Ovary (tissue), 9 donors: Measurements from ENCODE around the gene RILPL1. TPM values are rescaled to one million over a fixed set of nuclear protein-coding genes. Genes with fewer than 3 reads are reported as not detected.

ENCODE experiments used
- DNase-seq, 5 donors: peaks; one replicate each; pipeline ENCODE4 v3.0.0-alpha.2; 2019 to 2020
- H3K27ac ChIP-seq, 2 donors: fragments of 200-600 bp; one replicate each; pipeline versions ENCODE4 v1.5.1 to v1.8.0; 2019 to 2022
- H3K27me3 ChIP-seq: fragments of 200-600 bp; one replicate; pipeline ENCODE4 v1.8.0; 2022
- H3K36me3 ChIP-seq: fragments of 200-600 bp; sonication (generic); one replicate; pipeline ENCODE4 v1.5.1; 2019
- H3K4me1 ChIP-seq: one replicate; pipeline ENCODE4 v1.8.1; 2013; ENCODE audit warnings: mild to moderate bottlenecking, moderate library complexity; ENCODE audit not compliant: insufficient read depth
- H3K4me3 ChIP-seq: fragments of 200-600 bp; sonication (generic); one replicate; pipeline ENCODE4 v1.5.1; 2017
- H3K9me3 ChIP-seq, 2 donors: fragments of 200-600 bp in 1 of 2; sonication (generic) in 1 of 2; one replicate each; pipeline versions ENCODE4 v1.5.1 to v1.8.1; 2013 to 2019; ENCODE audit warnings: mild to moderate bottlenecking in 1 of 2, moderate library complexity in 1 of 2
- CTCF ChIP-seq, 3 donors: fragments of 450-650 bp in 2 of 3; fragments of 200-600 bp in 1 of 3; IDR thresholded peaks; one replicate each; pipeline versions ENCODE4 v1.5.1 to v1.8.0; 2016 to 2022; ENCODE audit warnings: antibody characterized with exemption in 3 of 3, mild to moderate bottlenecking in 1 of 3
- EP300 ChIP-seq: sonication (generic); formaldehyde crosslinking; IDR thresholded peaks from one replicate; pipeline ENCODE4 v1.6.1; 2017; ENCODE audit warnings: antibody characterized with exemption
- POLR2A ChIP-seq: fragments of 450-650 bp; IDR thresholded peaks from one replicate; pipeline ENCODE4 v1.6.1; 2017; ENCODE audit warnings: antibody characterized with exemption, mild to moderate bottlenecking, moderate library complexity
- whole genome bisulfite sequencing, 3 donors: extraction: QIAGEN DNeasy Blood & Tissue Kit in 1 of 3; methylation state at CpG; one replicate each; pipeline versions ENCODE4 v1.1.5 to v1.1.7; 2013 to 2017; 5-methylcytosine and 5-hydroxymethylcytosine counted together
- intact Hi-C, 4 donors: fragments of 100-400 bp; cut with DNase I; formaldehyde crosslinking; loops; one replicate each; pipeline versions ENCODE4 v1.11.0 to v1.15.1; 2022 to 2023
- polyA plus RNA-seq, 2 donors: library from polyadenylated mRNA; stranded (reverse); fragments of 200-250 nt in 1 of 2; fragments of 350-450 nt in 1 of 2; fragmentation: Illumina TruSeq in 1 of 2; extraction: RNeasy Lipid Tissue Mini Kit (QIAGEN cat#74804) in 1 of 2; gene quantifications; one replicate each; pipeline ENCODE4 v1.2.3, GENCODE V29; 2013 to 2014
- total RNA-seq, 7 donors: library from RNA; depleted of rRNA in 2 of 7; stranded (reverse); fragments of >200 nt in 2 of 7; fragmentation: NEBNext Ultra II Directional in 3 of 7; extraction: Animal tissue kit (Norgen Biotek cat#: 25700) in 3 of 7; gene quantifications; one replicate each; pipeline versions ENCODE4 v1.1.0 to v1.2.4, GENCODE V29; 2016 to 2023
- donor health status: DM: no; HTN: no; CAD: no; lungs with moderate emphysema.
- donor health status: DM: no; HTN: no; CAD: no.
- donor health status: Bipolar disorder and iron deficiency.
- donor health status: DM: yes; HTN: yes; CAD: no.
- donor health status: DM: no; HTN: no; CAD: no.
- donor health status: DM: yes; HTN: yes; CAD: no.

Gene RILPL1
- total and polyA plus RNA-seq, 9 donors = 9.8 to 25.1 (median 18.9) TPM

DNA sequence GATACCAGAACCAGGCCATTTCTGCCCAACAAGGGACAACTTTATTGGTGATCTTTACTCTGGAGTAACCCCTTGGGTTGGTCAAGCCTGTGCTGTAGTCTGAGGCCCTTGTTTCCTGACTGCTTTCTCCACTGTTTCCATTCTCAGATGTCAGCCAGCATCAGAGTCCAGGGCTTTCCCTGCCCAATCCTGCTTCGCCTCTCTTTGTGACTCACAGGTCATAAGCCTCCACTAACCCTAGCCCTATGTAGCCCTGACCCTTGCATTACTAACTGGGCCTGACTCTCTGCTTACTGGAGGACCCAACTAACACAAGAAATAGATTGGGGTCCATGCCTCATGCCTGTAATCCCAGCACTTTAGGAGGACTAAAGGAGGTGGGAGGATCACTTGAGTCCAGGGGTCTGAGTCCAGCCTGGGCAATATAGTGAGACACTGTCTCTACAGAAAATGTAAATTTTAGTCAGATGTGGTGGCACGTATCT, 84.2 kb downstream of the RILPL1 start:
- intact Hi-C loops = no loop called here
- Histone ChIP-seq H3K4me1 (peaks cover 3% of the 10 kb centered on the region), H3K36me3 (no peaks in the 10 kb centered on the region), H3K27ac (no peak overlapping the region), H3K4me3 (no peak overlapping the region), H3K27me3 (no peaks in the 10 kb centered on the region), H3K9me3 (no peaks in the 10 kb centered on the region)
- TF ChIP-seq CTCF (IDR thresholded peaks at IDR 0.05) (no peak), EP300 (no peak), POLR2A (no peak)
- WGBS, 3 donors = 83 to 91% (median 84%) methylated on average over 2 of the region's 2 CpGs
- DNase-seq = no peak

DNA sequence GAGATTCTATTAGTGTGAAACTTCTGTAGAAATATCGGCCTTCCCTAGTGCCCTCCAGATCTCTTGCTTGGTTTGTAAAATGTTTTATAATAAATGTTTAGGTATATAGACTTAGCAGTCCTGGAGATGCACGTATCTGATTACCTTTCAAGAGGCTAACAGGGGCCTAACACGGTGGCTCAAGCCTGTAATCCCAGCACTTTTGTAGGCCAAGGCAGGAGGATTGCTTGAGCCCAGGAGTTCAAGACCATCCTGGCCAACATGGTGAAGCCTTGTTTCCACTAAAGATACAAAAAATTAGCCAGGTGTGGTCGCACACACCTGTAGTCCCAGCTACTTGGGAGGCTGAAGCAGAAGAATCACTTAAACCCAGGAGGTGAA, 87.2 kb downstream of the RILPL1 start:
- WGBS, 3 donors = 36 to 43% (median 36%) methylated on average over 4 of the region's 4 CpGs
- no peaks in the 10 kb centered on the region for H3K9me3 ChIP-seq
- peaks cover 3% of the 10 kb centered on the region for H3K4me1 ChIP-seq
- peak overlapping the region in 1 of 2 donors; percentile 35 for H3K27ac ChIP-seq
- no peak overlapping the region for H3K4me3 ChIP-seq
- DNase-seq = no peak
- no peaks in the 10 kb centered on the region for H3K36me3 ChIP-seq
- intact Hi-C loops = no loop called here
- H3K27me3 ChIP-seq = no peaks in the 10 kb centered on the region
- TF ChIP-seq CTCF (IDR thresholded peaks at IDR 0.05) (no peak), EP300 (no peak), POLR2A (no peak)

- Histone ChIP-seq H3K9me3 (no peaks in the 10 kb centered on the region), H3K27ac (peak overlapping the region in 1 of 2 donors; percentile 35), H3K4me3 (no peak overlapping the region), H3K4me1 (peaks cover 3% of the 10 kb centered on the region), H3K36me3 (no peaks in the 10 kb centered on the region), H3K27me3 (no peaks in the 10 kb centered on the region)
- 22 to 27% (median 25%) methylated on average over 18 of the region's 18 CpGs for WGBS, 3 donors
- DNase-seq = peak in 2 of 5 donors; percentile 24 to 54
- intact Hi-C loops = no loop called here
- TF ChIP-seq EP300 (no peak), CTCF (IDR thresholded peaks at IDR 0.05) (no peak), POLR2A (no peak)
These were observed 87.9 kb downstream of the RILPL1 start for GRCh38 chr12:123445388-123446332.

GRCh38 chr12:123444092-123445026, 89.2 kb downstream of the RILPL1 start:
- intact Hi-C loops = no loop called here
- TF ChIP-seq POLR2A = no peak
- TF ChIP-seq CTCF (IDR thresholded peaks at IDR 0.05) = no peak
- no peak for TF ChIP-seq EP300
- WGBS, 3 donors = 62 to 66% (median 63%) methylated on average over 8 of the region's 8 CpGs
- H3K36me3 ChIP-seq = no peaks in the 10 kb centered on the region
- no peaks in the 10 kb centered on the region for H3K9me3 ChIP-seq
- H3K27ac ChIP-seq = no peak overlapping the region
- no peak for DNase-seq
- peaks cover 3% of the 10 kb centered on the region for H3K4me1 ChIP-seq
- H3K4me3 ChIP-seq = no peak overlapping the region
- no peaks in the 10 kb centered on the region for H3K27me3 ChIP-seq
